Mesothelial cell of epicardium (in vitro differentiated cells): ENCODE data around the gene ACER3. TPM values are rescaled to one million over a fixed set of nuclear protein-coding genes. Genes with fewer than 3 reads are reported as not detected.

Experiments used
- DNase-seq, 2 experiments: peaks; one replicate each; pipeline ENCODE4 v3.0.0; 2021; ENCODE audit warnings: low spot score in 2 of 2; ENCODE audit not compliant: unreplicated experiment in 2 of 2
- H3K27ac Mint-ChIP-seq: 2 replicates; pipeline ENCODE4 v1.8.0; 2021; ENCODE audit warnings: mixed read lengths
- H3K27me3 Mint-ChIP-seq: 2 replicates; pipeline ENCODE4 v1.8.0; 2021; ENCODE audit warnings: low read depth, mixed read lengths
- H3K36me3 Mint-ChIP-seq: 2 replicates; pipeline ENCODE4 v1.8.0; 2021; ENCODE audit warnings: mixed read lengths
- H3K4me1 Mint-ChIP-seq: 2 replicates; pipeline ENCODE4 v1.8.0; 2021; ENCODE audit warnings: mixed read lengths
- H3K4me3 Mint-ChIP-seq: 2 replicates; pipeline ENCODE4 v1.8.0; 2021; ENCODE audit warnings: mild to moderate bottlenecking, moderate library complexity, mixed read lengths
- H3K9me3 Mint-ChIP-seq: 2 replicates; pipeline ENCODE4 v1.8.0; 2021; ENCODE audit warnings: mixed read lengths
- CTCF ChIP-seq: fragments of 200-600 bp; sonication (generic); IDR thresholded peaks from one replicate; pipeline ENCODE4 v1.5.0; 2021; ENCODE audit warnings: antibody characterized with exemption; ENCODE audit not compliant: unreplicated experiment
- total RNA-seq: library from RNA; stranded (reverse); gene quantifications from 3 replicates; pipeline ENCODE4 v1.2.1, GENCODE V29; 2021

ACER3 gene
- total RNA-seq, 1 donor from 2014 or later = 17.5 TPM

- H3K4me3 Mint-ChIP-seq = no peak overlapping the region
- H3K36me3 Mint-ChIP-seq = peaks cover 2% of the 10 kb centered on the region
- no peak for TF ChIP-seq CTCF
- H3K27me3 Mint-ChIP-seq = no peaks in the 10 kb centered on the region
- DNase-seq = no peak
- H3K4me1 Mint-ChIP-seq = peaks cover 20% of the 10 kb centered on the region
- H3K27ac Mint-ChIP-seq = no peak overlapping the region
- H3K9me3 Mint-ChIP-seq = peaks cover 21% of the 10 kb centered on the region
Measured at GRCh38 chr11:77075425-77075905, 214.7 kb downstream of the ACER3 start.

Other genes with a start within 250 kb of the ACER3 start
- gene LRRC32, start 190.2 kb upstream of the ACER3 start, total RNA-seq = 37.9 to 44.4 TPM (median 43.2 TPM) in 3 replicates
- gene TSKU, start 77.6 kb upstream of the ACER3 start, total RNA-seq = 39.3 to 43.7 TPM (median 42.8 TPM) in 3 replicates
- gene B3GNT6, start 173.5 kb downstream of the ACER3 start, total RNA-seq = not detected in 3 replicates
- 16.1 to 18.3 TPM (median 16.5 TPM) in 3 replicates for gene CAPN5, start 206.1 kb downstream of the ACER3 start, total RNA-seq
- 0.80 to 1.5 TPM (median 1.4 TPM) in 3 replicates for gene OMP, start 241.9 kb downstream of the ACER3 start, total RNA-seq